Measurements from ENCODE around the gene TRMT61A. TPM values are rescaled to one million over a fixed set of nuclear protein-coding genes. Genes with fewer than 3 reads are reported as not detected.
A peak's percentile ranks its signal among the peaks of the same experiment; 100 is the strongest.
"Not testable (repeated sequence)": the region's sequence is repeated elsewhere in the genome, so short reads cannot be mapped to it uniquely, and the experiment has no call there.

TRMT61A gene
- polyA plus RNA-seq, 1 experiment: 11.7 TPM

GRCh38 chr14:103522649-103523574, 6.1 kb upstream of the TRMT61A start, which contains the start of gene CKB:
Gene CKB, minus strand, starts transcription at chr14:103522830. Its CDS starts 337 bp downstream, at chr14:103522493.
- no peak for DNase-seq (ENCODE audit: low read depth)
- Histone ChIP-seq H3K27me3 (ENCODE audit: control insufficient read depth, insufficient read depth, low read length) (peaks cover 1% of the 10 kb centered on the region; the same call in 1 of the 2 replicates), H3K4me3 (ENCODE audit: low read depth, low read length) (peak within 1 kb of the TSS; percentile 56), H3K36me3 (ENCODE audit: control insufficient read depth, insufficient read depth, low read length) (peaks cover 2% of the 10 kb centered on the region)
- TF ChIP-seq CTCF (IDR thresholded peaks at IDR 0.05; ENCODE audit: insufficient read depth, low read depth, low read length): no peak
- ChIA-PET POLR2A (no interaction called here), CTCF (interaction anchor here (10.1 kb wide), 1 partner anchor 24 kb away, joined by 228 read pairs; no protein-coding TSS in a partner anchor)

DNA sequence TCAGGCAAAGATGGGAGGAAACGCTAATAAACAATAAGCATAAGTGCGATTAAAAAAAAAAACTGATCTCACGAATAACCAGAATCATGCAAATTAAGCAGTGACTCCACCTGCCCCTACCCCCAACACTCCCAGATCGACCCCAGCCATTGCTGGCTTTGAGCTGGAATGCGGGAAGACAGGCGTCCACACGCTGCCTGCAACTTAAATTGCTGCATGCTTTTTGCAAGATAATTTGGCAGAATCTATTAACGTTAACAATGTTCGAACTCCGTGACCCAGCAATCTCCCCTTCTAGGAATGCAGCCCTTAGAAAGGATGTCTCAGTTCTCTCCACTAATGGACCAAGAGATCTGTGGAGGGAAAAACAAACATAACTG, 5.4 kb upstream of the TRMT61A start:
- TF ChIP-seq CTCF (IDR thresholded peaks at IDR 0.05; ENCODE audit: insufficient read depth, low read depth, low read length): no peak
- H3K36me3 ChIP-seq (ENCODE audit: control insufficient read depth, insufficient read depth, low read length): peaks cover 2% of the 10 kb centered on the region
- DNase-seq (ENCODE audit: low read depth): no peak
- peaks cover 1% of the 10 kb centered on the region; the same call in 1 of the 2 replicates for H3K27me3 ChIP-seq (ENCODE audit: control insufficient read depth, insufficient read depth, low read length)
- CTCF ChIA-PET: interaction anchor here (10.1 kb wide), 1 partner anchor 24 kb away, joined by 228 read pairs; no protein-coding TSS in a partner anchor
- POLR2A ChIA-PET: no interaction called here
- no peak overlapping the region for H3K4me3 ChIP-seq (ENCODE audit: low read depth, low read length)

DNA sequence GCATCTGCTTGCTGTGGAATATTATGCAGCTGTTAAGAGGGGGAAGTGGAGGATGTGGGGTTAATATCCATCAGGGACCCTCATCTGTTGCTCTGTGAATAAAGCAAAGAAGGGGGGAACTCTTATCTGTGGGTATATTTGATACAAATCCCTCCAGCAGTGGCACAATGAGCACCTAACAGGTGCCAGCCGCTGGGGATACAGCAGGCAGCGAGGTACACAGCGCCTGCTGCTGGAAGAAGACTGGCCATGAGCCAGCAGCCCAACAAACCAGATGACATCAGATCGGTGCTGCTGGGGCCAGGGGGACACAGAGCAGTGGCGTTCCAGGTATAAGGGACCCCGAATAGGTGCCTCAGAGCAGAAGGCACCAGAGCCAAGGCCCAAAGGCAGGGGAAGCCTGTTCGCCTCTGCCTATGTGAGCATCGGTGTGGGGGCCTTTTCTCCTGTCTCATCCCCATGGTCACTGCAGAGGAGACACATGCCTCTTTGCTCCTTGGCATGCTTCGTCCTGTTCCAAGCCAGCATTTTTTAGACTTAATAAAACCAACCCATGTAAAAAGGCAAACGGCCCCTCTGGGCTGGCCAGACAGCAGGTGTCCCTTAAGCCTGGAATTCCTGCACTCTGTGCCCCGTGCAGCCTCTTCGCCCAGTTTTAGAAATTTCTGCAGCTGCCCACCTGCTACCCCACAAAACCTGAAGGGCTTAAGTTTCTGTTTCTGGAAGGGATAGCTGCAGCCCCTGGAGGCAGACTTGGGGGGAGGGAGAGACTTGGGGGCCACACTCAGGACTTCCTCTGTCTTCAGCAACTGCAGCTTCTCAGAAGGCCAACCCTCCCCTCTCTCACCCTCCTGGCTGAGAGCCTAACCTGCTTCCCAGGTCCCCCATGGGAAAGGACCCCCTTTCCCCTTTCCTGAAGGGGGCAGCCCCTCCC, 4.7 kb upstream of the TRMT61A start:
- H3K4me3 ChIP-seq (ENCODE audit: low read depth, low read length): no peak overlapping the region
- CTCF ChIA-PET: interaction anchor here (10.1 kb wide), 1 partner anchor 23 kb away, joined by 228 read pairs; no protein-coding TSS in a partner anchor
- H3K27me3 ChIP-seq (ENCODE audit: control insufficient read depth, insufficient read depth, low read length): peaks cover 1% of the 10 kb centered on the region; the same call in 1 of the 2 replicates
- POLR2A ChIA-PET: no interaction called here
- peaks cover 2% of the 10 kb centered on the region for H3K36me3 ChIP-seq (ENCODE audit: control insufficient read depth, insufficient read depth, low read length)
- TF ChIP-seq CTCF (IDR thresholded peaks at IDR 0.05; ENCODE audit: insufficient read depth, low read depth, low read length): no peak
- no peak for DNase-seq (ENCODE audit: low read depth)

- POLR2A ChIA-PET; CTCF ChIA-PET; H3K27me3 ChIP-seq (ENCODE audit: control insufficient read depth, insufficient read depth, low read length); H3K4me3 ChIP-seq (ENCODE audit: low read depth, low read length); DNase-seq (ENCODE audit: low read depth); H3K36me3 ChIP-seq (ENCODE audit: control insufficient read depth, insufficient read depth, low read length): not testable (repeated sequence)
Measured at GRCh38 chr14:103525430-103526246, 3.4 kb upstream of the TRMT61A start.

Data from BJ (cell line).